Thymus (tissue), 11 donors: ENCODE results near the gene HS3ST4. TPM values are rescaled to one million over a fixed set of nuclear protein-coding genes. Genes with fewer than 3 reads are reported as not detected.

Experiments used
- DNase-seq, 9 donors: peaks; one replicate each; pipeline ENCODE4 v3.0.0-alpha.2; 2013; ENCODE audit warnings: low spot score in 9 of 9, low read depth in 6 of 9, missing footprints in 1 of 9
- H3K27ac ChIP-seq, 2 donors: one replicate each; pipeline ENCODE4 v1.5.1; 2013; ENCODE audit warnings: control low read depth in 1 of 2, low read depth in 1 of 2, low read length in 1 of 2, mild to moderate bottlenecking in 1 of 2, moderate library complexity in 1 of 2
- H3K27me3 ChIP-seq, 2 donors: one replicate each; pipeline ENCODE4 v1.5.1; 2013; ENCODE audit warnings: low read length in 1 of 2; ENCODE audit not compliant: control insufficient read depth in 2 of 2, insufficient read depth in 1 of 2
- H3K36me3 ChIP-seq, 2 donors: one replicate each; pipeline ENCODE4 v1.5.1; 2013; ENCODE audit warnings: low read length in 1 of 2, mild to moderate bottlenecking in 1 of 2, moderate library complexity in 1 of 2; ENCODE audit not compliant: control insufficient read depth in 2 of 2, insufficient read depth in 2 of 2
- H3K4me1 ChIP-seq, 2 donors: one replicate each; pipeline ENCODE4 v1.5.1; 2013; ENCODE audit warnings: low read length in 2 of 2; ENCODE audit not compliant: control insufficient read depth in 2 of 2, insufficient read depth in 2 of 2
- H3K4me3 ChIP-seq, 2 donors: one replicate each; pipeline ENCODE4 v1.5.1; 2013; ENCODE audit warnings: low read length in 2 of 2, control low read depth in 1 of 2, mild to moderate bottlenecking in 1 of 2
- H3K9me3 ChIP-seq, 2 donors: one replicate each; pipeline ENCODE4 v1.5.1; 2013; ENCODE audit warnings: low read length in 1 of 2, mild to moderate bottlenecking in 1 of 2; ENCODE audit not compliant: control insufficient read depth in 2 of 2, insufficient read depth in 1 of 2
- WGBS: extraction: QIAGEN DNeasy Blood & Tissue Kit; methylation state at CpG from one replicate; pipeline ENCODE4 v1.1.7; 2013; 5-methylcytosine and 5-hydroxymethylcytosine counted together
- polyA plus RNA-seq: library from polyadenylated mRNA; stranded (reverse); fragments of 200-250 nt; gene quantifications from one replicate; pipeline ENCODE4 v1.2.3, GENCODE V29; 2013
- total RNA-seq: library from RNA; stranded (reverse); fragments of 120-200 nt; gene quantifications from one replicate; pipeline ENCODE4 v1.2.4, GENCODE V29; 2013
- donor health status: healthy.

The HS3ST4 gene
- total and polyA plus RNA-seq, 2 donors: 0.05 to 0.18 TPM

DNA sequence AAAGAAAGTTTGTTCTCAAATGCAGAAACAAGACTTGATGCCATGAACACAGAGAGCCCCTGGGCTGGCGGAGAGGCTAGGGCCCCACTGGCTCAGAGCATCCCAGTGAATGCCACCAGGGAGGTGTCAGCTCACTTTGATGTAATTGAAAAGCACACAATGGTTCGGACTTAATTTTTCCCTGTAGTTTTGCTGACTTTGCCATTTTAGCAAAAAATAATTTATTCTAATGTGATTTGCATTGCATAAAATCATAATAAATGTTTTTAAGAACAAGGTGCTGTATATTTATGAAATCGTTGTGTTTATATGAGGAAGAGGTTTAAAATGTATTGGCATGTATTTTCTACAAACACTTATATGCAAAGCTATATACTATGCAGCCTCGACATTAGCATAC, 140.5 kb downstream of the HS3ST4 start:
- no peak overlapping the region for H3K27ac ChIP-seq
- no peak overlapping the region for H3K4me3 ChIP-seq
- 94% methylated on average over 4 of the region's 4 CpGs for WGBS
- H3K36me3 ChIP-seq: no peaks in the 10 kb centered on the region
- no peaks in the 10 kb centered on the region for H3K27me3 ChIP-seq
- no peak for DNase-seq
- no peaks in the 10 kb centered on the region for H3K4me1 ChIP-seq
- no peaks in the 10 kb centered on the region for H3K9me3 ChIP-seq

DNA sequence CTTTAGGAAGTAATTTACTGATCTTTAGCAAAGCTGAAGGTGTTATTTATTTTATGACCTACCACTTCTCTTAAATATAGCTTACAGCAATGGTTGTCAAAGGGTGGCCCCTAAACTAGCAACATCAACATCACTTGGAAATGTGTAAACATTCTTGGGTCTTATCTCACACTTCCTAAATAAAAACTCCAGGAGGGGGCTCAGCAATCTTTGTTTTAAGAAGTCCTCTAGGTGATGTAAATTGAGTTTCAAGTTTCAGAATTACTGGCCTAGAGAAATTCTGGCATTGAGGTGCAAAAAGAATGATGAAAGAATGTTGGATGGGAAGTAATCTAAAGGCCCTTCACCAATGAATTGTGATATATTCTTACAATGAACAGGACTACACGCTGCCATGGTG, 142.3 kb downstream of the HS3ST4 start:
- WGBS: 90% methylated on average over 1 of the region's 1 CpG
- Histone ChIP-seq H3K4me3 (no peak overlapping the region), H3K27me3 (no peaks in the 10 kb centered on the region), H3K4me1 (no peaks in the 10 kb centered on the region), H3K36me3 (no peaks in the 10 kb centered on the region), H3K9me3 (no peaks in the 10 kb centered on the region), H3K27ac (no peak overlapping the region)
- no peak for DNase-seq

DNA sequence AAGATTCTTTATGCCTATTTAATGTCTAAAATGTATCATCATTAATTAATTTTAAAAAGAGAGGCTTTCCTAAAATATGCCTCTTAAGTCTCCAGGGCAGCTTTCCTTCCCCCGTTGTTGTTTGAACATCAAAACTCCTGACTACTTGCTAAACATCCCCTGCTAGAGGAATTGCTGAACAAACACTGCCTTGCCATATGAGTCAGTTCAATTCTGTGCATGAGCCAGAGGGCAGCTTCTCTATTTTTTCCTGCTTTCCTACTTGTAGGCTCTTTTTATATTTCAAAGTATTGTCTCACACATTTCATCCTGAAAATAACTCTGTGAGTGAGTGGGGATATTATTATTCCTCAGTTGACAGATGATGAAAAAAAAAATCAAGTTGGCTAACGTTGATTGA, 143.4 kb downstream of the HS3ST4 start:
- Histone ChIP-seq H3K4me3 (no peak overlapping the region), H3K9me3 (no peaks in the 10 kb centered on the region), H3K27me3 (no peaks in the 10 kb centered on the region), H3K36me3 (no peaks in the 10 kb centered on the region), H3K27ac (no peak overlapping the region), H3K4me1 (no peaks in the 10 kb centered on the region)
- DNase-seq: no peak
- 59% methylated on average over 2 of the region's 2 CpGs for WGBS

- WGBS: 6% methylated on average over 6 of the region's 6 CpGs
- DNase-seq: peak in 7 of 9 donors; percentile 8 to 44 (median 18)
- Histone ChIP-seq H3K4me3 (no peak overlapping the region), H3K27me3 (no peaks in the 10 kb centered on the region), H3K9me3 (no peaks in the 10 kb centered on the region), H3K27ac (no peak overlapping the region), H3K36me3 (no peaks in the 10 kb centered on the region), H3K4me1 (no peaks in the 10 kb centered on the region)
Observed at GRCh38 chr16:25838724-25839186, 147.0 kb downstream of the HS3ST4 start.

- WGBS: 93% methylated on average over 3 of the region's 3 CpGs
- Histone ChIP-seq H3K36me3 (no peaks in the 10 kb centered on the region), H3K27me3 (no peaks in the 10 kb centered on the region), H3K9me3 (no peaks in the 10 kb centered on the region), H3K4me3 (no peak overlapping the region), H3K27ac (no peak overlapping the region), H3K4me1 (no peaks in the 10 kb centered on the region)
- no peak for DNase-seq
Observed at GRCh38 chr16:25841761-25842160, 150.0 kb downstream of the HS3ST4 start.

- H3K9me3 ChIP-seq: no peaks in the 10 kb centered on the region
- 78% methylated on average over 3 of the region's 3 CpGs for WGBS
- H3K27me3 ChIP-seq: no peaks in the 10 kb centered on the region
- H3K4me1 ChIP-seq: no peaks in the 10 kb centered on the region
- no peak for DNase-seq
- no peak overlapping the region for H3K27ac ChIP-seq
- H3K4me3 ChIP-seq: no peak overlapping the region
- no peaks in the 10 kb centered on the region for H3K36me3 ChIP-seq
Observed at GRCh38 chr16:25845901-25846300, 154.1 kb downstream of the HS3ST4 start.

DNA sequence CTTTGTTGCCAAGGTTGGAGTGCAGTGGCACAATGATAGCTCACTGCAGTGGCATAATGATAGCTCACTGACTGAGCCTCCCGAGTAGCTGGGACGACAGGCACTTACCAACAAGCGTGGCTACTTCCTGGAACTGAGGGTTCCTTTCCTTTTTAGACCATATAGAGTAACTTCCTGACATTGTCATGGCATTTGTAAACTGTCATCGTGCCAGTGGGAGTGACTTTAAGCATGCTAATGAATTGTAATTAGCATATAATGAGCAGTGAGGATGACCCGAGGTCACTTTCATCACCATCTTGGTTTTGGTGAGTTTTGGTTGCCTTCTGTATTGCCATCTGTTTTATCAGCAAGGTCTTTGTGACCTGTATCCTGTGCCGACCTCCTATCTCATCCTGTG, 162.4 kb downstream of the HS3ST4 start:
- H3K4me3 ChIP-seq: no peak overlapping the region
- no peaks in the 10 kb centered on the region for H3K27me3 ChIP-seq
- no peaks in the 10 kb centered on the region for H3K9me3 ChIP-seq
- H3K27ac ChIP-seq: no peak overlapping the region
- DNase-seq: no peak
- no peaks in the 10 kb centered on the region for H3K4me1 ChIP-seq
- WGBS: 37% methylated on average over 6 of the region's 6 CpGs
- no peaks in the 10 kb centered on the region for H3K36me3 ChIP-seq

DNA sequence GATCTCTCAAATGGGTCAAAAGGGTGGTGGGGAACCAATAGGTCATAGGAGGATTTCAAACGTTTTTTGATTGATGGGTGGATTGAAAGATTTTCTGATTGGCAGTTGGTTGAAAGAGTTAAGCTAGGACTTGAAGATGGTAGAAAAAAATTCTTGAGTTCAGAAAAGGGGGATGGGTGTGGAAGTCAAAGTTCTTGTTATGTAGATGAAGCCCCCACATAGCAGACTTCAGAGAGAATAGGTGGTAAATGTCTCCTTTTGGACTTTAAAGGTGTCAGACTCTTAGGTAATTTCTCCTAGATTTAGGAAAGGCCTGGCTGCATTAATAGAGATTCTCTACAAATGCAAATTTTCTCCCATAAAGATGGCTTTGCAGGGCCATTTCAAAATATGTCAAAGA, 163.3 kb downstream of the HS3ST4 start:
- H3K27me3 ChIP-seq: no peaks in the 10 kb centered on the region
- no peak overlapping the region for H3K27ac ChIP-seq
- WGBS: 11% methylated on average over 1 of the region's 1 CpG
- no peaks in the 10 kb centered on the region for H3K9me3 ChIP-seq
- DNase-seq: no peak
- no peak overlapping the region for H3K4me3 ChIP-seq
- no peaks in the 10 kb centered on the region for H3K4me1 ChIP-seq
- no peaks in the 10 kb centered on the region for H3K36me3 ChIP-seq

DNA sequence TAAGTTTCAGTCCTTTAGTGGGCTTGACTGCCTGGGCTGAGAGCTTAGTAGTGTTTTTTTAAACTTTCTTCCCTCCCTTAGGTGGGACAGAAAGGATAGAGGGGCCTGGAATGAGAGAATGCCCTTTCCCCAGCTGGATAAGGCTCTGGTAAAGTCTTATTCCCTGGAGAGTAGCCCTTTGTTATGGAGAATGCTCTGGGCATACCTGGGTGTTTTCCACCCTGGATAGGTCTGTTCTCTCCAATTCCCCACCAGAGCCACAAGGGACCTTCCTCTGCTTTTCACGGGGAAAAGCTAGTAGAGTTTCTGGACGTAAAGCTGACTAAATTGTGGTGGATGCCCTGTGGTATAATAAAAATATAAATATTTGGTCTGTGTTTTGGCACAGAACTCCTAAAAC, 164.1 kb downstream of the HS3ST4 start:
- H3K4me3 ChIP-seq: no peak overlapping the region
- H3K27me3 ChIP-seq: no peaks in the 10 kb centered on the region
- DNase-seq: no peak
- H3K36me3 ChIP-seq: no peaks in the 10 kb centered on the region
- 40% methylated on average over 2 of the region's 2 CpGs for WGBS
- no peaks in the 10 kb centered on the region for H3K4me1 ChIP-seq
- H3K27ac ChIP-seq: no peak overlapping the region
- no peaks in the 10 kb centered on the region for H3K9me3 ChIP-seq

DNA sequence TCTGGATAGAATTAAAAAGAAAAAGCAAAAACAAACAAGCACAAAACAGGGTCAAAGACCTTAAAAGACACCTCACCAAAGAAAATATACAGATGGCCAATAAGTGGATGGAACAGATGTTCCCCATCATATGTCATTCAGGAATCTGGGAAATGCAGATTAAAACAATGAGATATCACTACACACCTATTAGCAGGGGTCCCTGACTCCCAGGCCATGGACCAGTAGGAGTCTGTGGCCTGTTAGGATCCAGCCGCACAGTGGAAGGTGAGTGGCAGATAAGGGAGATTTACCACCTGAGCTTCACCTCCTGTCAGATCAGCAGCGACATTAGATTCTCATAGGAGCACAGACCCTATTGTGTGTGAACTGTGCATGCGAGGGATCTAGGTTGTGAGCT, 167.9 kb downstream of the HS3ST4 start:
- Histone ChIP-seq H3K27ac (no peak overlapping the region), H3K4me3 (no peak overlapping the region), H3K27me3 (no peaks in the 10 kb centered on the region), H3K4me1 (no peaks in the 10 kb centered on the region), H3K36me3 (no peaks in the 10 kb centered on the region), H3K9me3 (no peaks in the 10 kb centered on the region)
- DNase-seq: no peak
- WGBS: 95% methylated on average over 3 of the region's 3 CpGs
